GM19328 (cell line): ENCODE results near the gene ARHGEF28.

Experiments
- ATAC-seq: cut with Tn5 transposase; IDR thresholded peaks from one replicate; pipeline ENCODE4 v1.9.1; 2021; ENCODE audit warnings: mild to moderate bottlenecking, moderate library complexity; ENCODE audit not compliant: unreplicated experiment

Gene ARHGEF28

DNA sequence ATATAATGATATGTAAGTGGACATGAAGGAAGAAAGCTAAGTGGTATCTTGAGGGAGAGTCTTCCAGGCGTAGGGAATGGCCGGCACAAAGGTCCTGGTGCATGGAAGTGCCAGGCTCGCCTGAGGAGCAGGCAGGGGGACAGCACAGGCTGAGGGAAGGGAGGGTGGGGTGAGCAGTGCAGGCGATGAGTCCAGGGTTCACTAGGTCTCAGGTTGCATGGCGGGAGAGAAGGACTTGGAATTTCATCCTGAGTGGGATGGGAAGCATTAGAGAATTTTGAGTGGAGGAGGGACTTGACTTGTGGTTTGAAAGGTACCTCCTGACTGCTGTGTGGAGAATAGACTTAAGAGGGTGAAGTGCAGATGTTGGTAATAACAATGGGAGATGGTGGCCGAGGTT, 268.9 kb downstream of the ARHGEF28 start:
- ATAC-seq: no peak

- ATAC-seq: no peak
These were observed 269.5 kb downstream of the ARHGEF28 start for GRCh38 chr5:73895471-73895870.

GRCh38 chr5:73896097-73896496, 270.1 kb downstream of the ARHGEF28 start:
- ATAC-seq: no peak

GRCh38 chr5:73896668-73897067, 270.7 kb downstream of the ARHGEF28 start:
- no peak for ATAC-seq

- ATAC-seq: no peak
These were observed 271.9 kb downstream of the ARHGEF28 start for GRCh38 chr5:73897893-73898292.

DNA sequence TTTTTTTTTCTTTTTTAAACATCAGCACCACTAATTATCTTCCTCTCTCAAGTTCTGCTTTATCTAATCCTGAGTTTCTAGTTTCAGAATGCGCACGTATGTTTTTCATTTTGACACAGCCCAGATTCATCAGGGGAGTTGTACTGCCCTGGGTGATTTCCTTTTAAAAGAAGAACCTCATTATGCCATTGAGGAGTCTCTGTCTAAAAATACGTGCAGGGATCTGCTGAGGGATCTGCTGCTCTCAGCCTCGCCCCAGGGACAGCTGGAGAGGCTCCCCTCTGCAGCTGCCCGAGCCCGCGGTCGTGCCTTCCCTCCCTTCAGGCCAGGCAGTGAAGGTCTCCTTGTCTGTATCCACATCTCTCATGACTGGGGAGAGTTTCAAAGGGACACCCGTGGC, 273.1 kb downstream of the ARHGEF28 start:
- ATAC-seq: no peak

GRCh38 chr5:73899916-73900315, 273.9 kb downstream of the ARHGEF28 start:
- no peak for ATAC-seq

- ATAC-seq: no peak
These were observed 274.6 kb downstream of the ARHGEF28 start for GRCh38 chr5:73900566-73900965.

GRCh38 chr5:73901043-73901442, 275.0 kb downstream of the ARHGEF28 start:
- no peak for ATAC-seq

GRCh38 chr5:73901455-73901854, 275.5 kb downstream of the ARHGEF28 start:
- no peak for ATAC-seq

GRCh38 chr5:73902327-73903051, 276.5 kb downstream of the ARHGEF28 start:
- no peak for ATAC-seq

- no peak for ATAC-seq
These were observed 277.2 kb downstream of the ARHGEF28 start for GRCh38 chr5:73903169-73903568.

- ATAC-seq: no peak
These were observed 280.3 kb downstream of the ARHGEF28 start for GRCh38 chr5:73906277-73906676.

- no peak for ATAC-seq
These were observed 281.2 kb downstream of the ARHGEF28 start for GRCh38 chr5:73907164-73907563.

DNA sequence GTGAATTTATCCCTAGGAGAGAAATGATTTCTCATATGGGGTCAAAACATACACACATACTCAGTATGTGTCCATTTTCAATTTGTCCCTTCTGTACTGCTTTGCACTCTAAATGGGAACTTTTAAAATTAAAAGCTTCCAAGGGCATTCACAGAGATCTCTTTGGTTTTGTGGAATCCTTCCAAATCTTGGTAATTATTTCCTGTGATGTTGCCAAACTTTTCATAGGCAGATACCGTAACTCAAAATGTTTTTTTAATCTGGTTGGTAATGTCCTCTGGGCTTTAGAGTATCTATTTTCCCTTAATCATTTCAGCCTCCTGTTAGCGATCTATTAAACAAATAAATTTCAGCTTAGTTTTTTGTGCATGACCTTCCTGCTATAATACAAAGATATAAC, 282.4 kb downstream of the ARHGEF28 start:
- ATAC-seq: no peak

DNA sequence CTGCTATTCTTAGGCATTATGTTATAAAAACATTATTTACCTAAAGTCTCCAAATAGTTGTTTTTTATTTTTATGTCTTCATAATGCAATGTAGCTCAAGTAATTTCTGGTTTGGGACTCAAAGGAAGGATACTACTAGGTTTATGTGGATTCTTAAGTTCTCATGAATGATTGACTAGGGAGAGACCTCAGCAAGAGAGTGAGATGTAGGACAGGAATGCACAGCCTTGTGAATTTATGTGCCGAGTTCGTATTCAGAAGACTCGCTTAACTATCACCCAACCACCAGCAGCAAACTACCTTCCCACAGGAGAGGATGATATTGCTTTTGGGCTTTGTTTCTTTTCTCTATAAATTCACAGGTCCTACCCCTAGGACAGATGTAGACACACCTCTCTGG, 282.9 kb downstream of the ARHGEF28 start:
- ATAC-seq: no peak

DNA sequence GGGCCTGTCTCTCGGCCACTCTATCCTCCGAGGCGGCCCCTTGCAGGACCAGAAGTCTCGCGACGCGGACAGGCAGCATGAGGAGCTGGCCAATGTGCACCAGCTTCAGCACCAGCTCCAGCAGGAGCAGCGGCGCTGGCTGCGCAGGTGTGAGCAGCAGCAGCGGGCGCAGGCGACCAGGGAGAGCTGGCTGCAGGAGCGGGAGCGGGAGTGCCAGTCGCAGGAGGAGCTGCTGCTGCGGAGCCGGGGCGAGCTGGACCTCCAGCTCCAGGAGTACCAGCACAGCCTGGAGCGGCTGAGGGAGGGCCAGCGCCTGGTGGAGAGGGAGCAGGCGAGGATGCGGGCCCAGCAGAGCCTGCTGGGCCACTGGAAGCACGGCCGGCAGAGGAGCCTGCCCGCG, 283.5 kb downstream of the ARHGEF28 start:
- no peak for ATAC-seq

DNA sequence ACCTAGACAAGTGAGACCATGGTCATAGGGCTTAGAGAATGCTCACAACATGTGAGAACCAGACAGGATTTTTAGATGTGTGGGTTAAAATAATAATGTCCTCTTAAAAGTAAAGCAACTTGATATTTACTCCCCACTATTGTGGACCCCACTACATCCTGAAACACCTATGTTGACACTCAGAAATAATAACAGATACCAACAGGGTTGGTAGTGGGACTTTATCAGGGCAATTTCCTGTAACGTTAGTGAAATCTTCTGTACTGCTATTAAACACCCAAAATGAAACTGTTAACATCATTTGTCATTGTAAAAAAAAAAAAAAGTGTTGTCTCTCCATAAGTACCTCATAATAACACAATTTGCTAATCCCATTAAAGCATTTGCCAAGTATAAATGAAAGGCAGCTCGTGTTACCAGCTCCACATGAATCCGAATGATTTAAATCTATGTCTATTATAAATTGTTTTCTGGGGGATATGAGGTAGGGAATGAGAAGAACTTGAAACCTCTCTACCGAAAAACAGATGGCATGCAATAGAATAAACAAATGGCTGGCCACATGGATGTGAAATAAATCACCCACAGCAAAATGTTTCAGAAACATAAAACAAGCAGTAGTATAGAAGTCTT, 285.9 kb downstream of the ARHGEF28 start:
- ATAC-seq: no peak

GRCh38 chr5:73912821-73913271, 286.9 kb downstream of the ARHGEF28 start:
- ATAC-seq: no peak

GRCh38 chr5:73913971-73914370, 288.0 kb downstream of the ARHGEF28 start:
- ATAC-seq: no peak

DNA sequence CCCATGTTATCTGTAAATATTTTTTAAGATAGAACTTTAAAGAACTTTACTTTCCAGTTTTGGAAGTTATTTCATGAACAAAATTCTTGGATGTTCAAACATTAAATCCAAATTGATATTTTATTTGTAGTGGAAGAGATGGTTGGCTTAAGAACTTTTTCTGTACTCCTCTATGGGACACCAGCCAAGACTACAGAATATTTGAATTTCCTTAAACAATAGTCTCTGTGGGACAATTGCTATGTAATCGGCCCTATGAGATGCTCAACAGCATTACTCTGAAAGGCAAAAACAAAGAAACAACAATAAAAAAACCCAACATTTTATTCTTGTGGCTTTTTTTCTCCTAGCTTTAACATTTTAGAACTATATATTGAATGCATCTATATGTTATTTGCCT, 289.3 kb downstream of the ARHGEF28 start:
- no peak for ATAC-seq

DNA sequence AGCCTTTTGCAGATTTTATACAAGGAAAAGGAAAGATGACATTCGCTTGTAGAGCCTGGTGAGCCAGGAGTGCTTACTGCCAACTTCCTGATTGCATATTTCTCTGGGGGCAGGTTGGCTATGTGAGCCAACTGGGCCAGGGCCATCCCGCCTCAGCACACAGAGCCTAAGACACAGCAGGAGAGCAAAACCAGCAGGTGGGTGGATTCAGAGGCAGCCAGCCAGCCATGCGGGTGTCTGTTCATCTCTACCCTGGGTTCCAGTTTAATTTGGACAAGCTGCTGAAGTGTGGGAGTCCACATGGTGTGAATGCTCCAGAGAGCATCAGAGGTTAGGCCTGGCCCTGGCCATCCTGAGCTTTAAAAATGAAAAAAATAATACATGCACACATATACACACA, 291.4 kb downstream of the ARHGEF28 start:
- ATAC-seq: no peak

DNA sequence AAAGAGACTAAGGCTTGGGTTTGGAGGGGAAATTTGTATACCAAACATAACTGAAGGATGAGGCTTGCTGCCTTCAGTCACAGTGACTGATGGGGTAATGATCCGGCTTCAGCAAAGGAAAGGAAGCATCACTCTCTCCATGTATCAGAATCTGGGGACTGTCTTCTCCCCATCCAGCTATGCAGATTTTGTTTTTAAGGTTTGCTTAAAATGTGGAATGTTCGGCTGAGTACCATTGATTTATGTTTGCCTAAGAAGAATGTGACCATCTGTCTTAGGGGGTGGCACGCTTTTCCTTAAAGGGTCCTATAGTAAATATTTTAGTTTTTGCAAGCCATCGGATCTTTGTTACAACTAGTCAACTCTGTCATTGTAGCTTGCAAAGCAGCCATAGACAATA, 291.9 kb downstream of the ARHGEF28 start:
- ATAC-seq: no peak
